H1 (cell line): ENCODE measurements around the gene SLC22A13. TPM values are rescaled to one million over a fixed set of nuclear protein-coding genes. Genes with fewer than 3 reads are reported as not detected.

Experiments
- CTCF ChIA-PET: fragments of 300-600 bp; sonication (Branson Sonifier 250); formaldehyde crosslinking; loops from one replicate; lab custom pipeline; 2021; ENCODE audit not compliant: partially characterized antibody; lab: Charles Lee
- POLR2A ChIA-PET: fragments of 300-600 bp; sonication (Branson Sonifier 250); formaldehyde crosslinking; loops from one replicate; lab custom pipeline; 2021; ENCODE audit warnings: inconsistent platforms; ENCODE audit not compliant: partially characterized antibody; lab: Charles Lee
- DNase-seq, 2 experiments: peaks; one replicate each; pipeline versions ENCODE4 v3.0.0 to v3.0.0-alpha.2; 2010 to 2022; ENCODE audit warnings: low spot score in 2 of 2, low read depth in 1 of 2, mixed read lengths in 1 of 2
- FAIRE-seq: peaks from 2 replicates; lab custom pipeline; 2011; peaks lifted over from hg19 to GRCh38; lab: Jason Lieb, UNC
- H2AFZ ChIP-seq: 2 replicates; pipeline ENCODE4 v1.8.1; 2012; ENCODE audit warnings: low read length, inconsistent platforms
- H2AK5ac ChIP-seq: 2 replicates; pipeline ENCODE4 v1.6.1; 2013; ENCODE audit warnings: low read depth, low read length
- H2BK120ac ChIP-seq: replicated peaks from 2 replicates; pipeline ENCODE3; 2013; ENCODE audit warnings: low read depth, low read length, inconsistent platforms
- H2BK12ac ChIP-seq: 2 replicates; pipeline ENCODE4 v1.6.1; 2013; ENCODE audit warnings: low read depth, low read length
- H2BK15ac ChIP-seq: 2 replicates; pipeline ENCODE4 v1.6.1; 2013; ENCODE audit warnings: low read length
- H2BK20ac ChIP-seq: 2 replicates; pipeline ENCODE4 v1.6.1; 2013; ENCODE audit warnings: low read length
- H2BK5ac ChIP-seq: 2 replicates; pipeline ENCODE4 v1.6.1; 2013; ENCODE audit warnings: low read depth, low read length
- H3K14ac ChIP-seq: 2 replicates; pipeline ENCODE4 v1.6.1; 2013; ENCODE audit warnings: inconsistent platforms; ENCODE audit not compliant: insufficient read length
- H3K18ac ChIP-seq: 2 replicates; pipeline ENCODE4 v1.6.1; 2013; ENCODE audit warnings: low read length; ENCODE audit errors: extremely low read depth
- H3K23ac ChIP-seq: 2 replicates; pipeline ENCODE4 v1.6.1; 2013; ENCODE audit warnings: inconsistent platforms; ENCODE audit not compliant: insufficient read length
- H3K23me2 ChIP-seq: 2 replicates; pipeline ENCODE4 v1.6.1; 2013; ENCODE audit warnings: low read depth, low read length
- H3K27ac ChIP-seq: 2 replicates; pipeline ENCODE4 v1.6.1; 2011; ENCODE audit warnings: low read depth, low read length, inconsistent platforms
- H3K27me3 ChIP-seq, 4 experiments: replicated peaks in 1 of 4; 1 replicate in 1 of 4; 2 replicates in 3 of 4; pipeline versions ENCODE4 v1.6.1 to v1.8.1; 2011 to 2013; ENCODE audit warnings: low read length in 3 of 4, mild to moderate bottlenecking in 3 of 4, inconsistent platforms in 2 of 4, mixed read lengths in 2 of 4, moderate library complexity in 1 of 4; ENCODE audit not compliant: control insufficient read depth in 3 of 4, insufficient read depth in 3 of 4; ENCODE audit errors: extremely low read depth in 1 of 4
- H3K36me3 ChIP-seq, 4 experiments: 2 replicates each; pipeline versions ENCODE4 v1.6.1 to v1.8.1; 2011 to 2013; ENCODE audit warnings: mild to moderate bottlenecking in 4 of 4, low read length in 3 of 4, moderate library complexity in 2 of 4, control low read depth in 1 of 4, inconsistent platforms in 1 of 4; ENCODE audit not compliant: insufficient read depth in 4 of 4, control insufficient read depth in 2 of 4
- H3K4ac ChIP-seq: replicated peaks from 2 replicates; pipeline ENCODE3; 2013; ENCODE audit warnings: low read length, low read depth, mixed read lengths, inconsistent platforms; ENCODE audit not compliant: insufficient read length
- H3K4me1 ChIP-seq, 4 experiments: replicated peaks in 1 of 4; 1 replicate in 1 of 4; 2 replicates in 3 of 4; pipeline versions ENCODE4 v1.6.1 to v1.8.1; 2011 to 2013; ENCODE audit warnings: low read length in 3 of 4, inconsistent platforms in 2 of 4, mixed read lengths in 1 of 4; ENCODE audit not compliant: insufficient read depth in 4 of 4, control insufficient read depth in 3 of 4
- H3K4me2 ChIP-seq, 2 experiments: 2 replicates each; pipeline versions ENCODE4 v1.6.1 to v1.8.1; 2011 to 2013; ENCODE audit warnings: low read depth in 2 of 2, low read length in 2 of 2, control low read depth in 1 of 2, inconsistent platforms in 1 of 2, mild to moderate bottlenecking in 1 of 2; ENCODE audit not compliant: insufficient read depth in 1 of 2
- H3K4me3 ChIP-seq, 4 experiments: fragments of 200-600, 300-600 bp in 1 of 4; sonication (generic), shearing (Covaris generic), sonication (Bioruptor Twin) in 1 of 4; 2 replicates each; pipeline versions ENCODE4 v1.5.1 to v1.8.1; 2011 to 2016; ENCODE audit warnings: low read length in 4 of 4, low read depth in 3 of 4, control low read depth in 2 of 4, inconsistent platforms in 2 of 4, mild to moderate bottlenecking in 2 of 4, mixed read lengths in 1 of 4, moderate library complexity in 1 of 4; ENCODE audit not compliant: insufficient read depth in 2 of 4; ENCODE audit errors: extremely low read depth in 1 of 4
- H3K56ac ChIP-seq: replicated peaks from 2 replicates; pipeline ENCODE3; 2013; ENCODE audit warnings: low read depth, mild to moderate bottlenecking, mixed read lengths, low read length, inconsistent platforms; ENCODE audit not compliant: insufficient read length
- H3K79me1 ChIP-seq: 2 replicates; pipeline ENCODE4 v1.6.1; 2013; ENCODE audit warnings: low read depth, low read length, control low read depth
- H3K79me2 ChIP-seq, 2 experiments: 2 replicates each; pipeline versions ENCODE4 v1.6.1 to v1.8.1; 2012 to 2013; ENCODE audit warnings: low read length in 2 of 2, mild to moderate bottlenecking in 2 of 2, inconsistent platforms in 1 of 2; ENCODE audit not compliant: insufficient read depth in 2 of 2, control insufficient read depth in 1 of 2
- H3K9ac ChIP-seq, 4 experiments: replicated peaks in 1 of 4; 1 replicate in 1 of 4; 2 replicates in 3 of 4; pipeline versions ENCODE4 v1.6.1 to v1.8.1; 2011 to 2013; ENCODE audit warnings: low read depth in 3 of 4, low read length in 3 of 4, control low read depth in 2 of 4, mild to moderate bottlenecking in 2 of 4, moderate library complexity in 2 of 4, inconsistent platforms in 1 of 4; ENCODE audit errors: extremely low read depth in 1 of 4
- H3K9me3 ChIP-seq, 2 experiments: 2 replicates each; pipeline versions ENCODE4 v1.6.1 to v1.8.1; 2012 to 2013; ENCODE audit warnings: mild to moderate bottlenecking in 2 of 2, moderate library complexity in 2 of 2, control low read depth in 1 of 2, inconsistent platforms in 1 of 2, low read depth in 1 of 2, low read length in 1 of 2, mixed read lengths in 1 of 2; ENCODE audit not compliant: insufficient read depth in 2 of 2
- H4K20me1 ChIP-seq, 2 experiments: replicated peaks in 1 of 2; 2 replicates each; pipeline versions ENCODE3 to v1.8.1; 2011 to 2013; ENCODE audit warnings: inconsistent platforms in 2 of 2, low read length in 2 of 2, mild to moderate bottlenecking in 1 of 2; ENCODE audit not compliant: insufficient read depth in 2 of 2, control insufficient read depth in 1 of 2
- H4K5ac ChIP-seq: 2 replicates; pipeline ENCODE4 v1.6.1; 2013; ENCODE audit warnings: low read length, low read depth, mixed read lengths, inconsistent platforms; ENCODE audit not compliant: insufficient read length
- H4K8ac ChIP-seq: 2 replicates; pipeline ENCODE4 v1.8.0; 2013; ENCODE audit warnings: mild to moderate bottlenecking, moderate library complexity, low read length, inconsistent platforms; ENCODE audit not compliant: insufficient read depth; ENCODE audit errors: extremely low read depth
- H4K91ac ChIP-seq: replicated peaks from 2 replicates; pipeline ENCODE3; 2013; ENCODE audit warnings: low read length, mixed read lengths, inconsistent platforms; ENCODE audit not compliant: insufficient read length
- SAP30 ChIP-seq: fragments of 300-600 bp; sonication (generic); IDR thresholded peaks from 2 replicates; pipeline ENCODE4 v1.7.1; 2012; ENCODE audit warnings: low read length, moderate library complexity, mild to moderate bottlenecking, inconsistent platforms; ENCODE audit not compliant: insufficient read depth, insufficient replicate concordance
- SIRT6 ChIP-seq: IDR thresholded peaks from one replicate; pipeline ENCODE4 v1.7.1; 2012; ENCODE audit warnings: low read length, inconsistent platforms
- WGBS, 2 experiments: shearing (Covaris generic) in 1 of 2; methylation state at CpG; one replicate each; pipeline versions ENCODE4 v1.1.6 to v1.1.7; 2013 to 2015; ENCODE audit warnings: low lambda C conversion rate in 2 of 2, mixed read lengths in 2 of 2, inconsistent platforms in 1 of 2, low coverage in 1 of 2, missing lambda C conversion rate in 1 of 2; ENCODE audit not compliant: insufficient replicate concordance in 2 of 2, insufficient coverage in 1 of 2, insufficient read length in 1 of 2; ENCODE audit errors: extremely low coverage in 1 of 2, missing lambda C conversion rate in 1 of 2; 5-methylcytosine and 5-hydroxymethylcytosine counted together
- polyA plus RNA-seq, 7 experiments: library from polyadenylated mRNA; depleted of rRNA in 3 of 7; stranded (reverse) in 5 of 7; unstranded in 2 of 7; fragments of >200 nt in 5 of 7; fragments of 200-250 nt in 2 of 7; gene quantifications; 1 replicate in 5 of 7; 2 replicates in 1 of 7; 4 replicates in 1 of 7; pipeline versions ENCODE4 v1.2.1 to v1.2.3, GENCODE V29; 2011 to 2013; ENCODE audit warnings: missing spikeins in 2 of 7, mixed read lengths in 2 of 7
- total RNA-seq: library from RNA; stranded (reverse); fragmentation: NEBNext Ultra II Directional; extraction: Animal tissue kit (Norgen Biotek cat#: 25700); gene quantifications from 2 replicates; pipeline ENCODE4 v1.2.1, GENCODE V29; 2021

Gene SLC22A13
- total and polyA plus RNA-seq, 2 of the 8 experiments (the other 6 are each of a cell fraction or from before 2014, with no cell fraction given): 0.05 to 0.41 TPM

GRCh38 chr3:38253704-38254103, 11.9 kb upstream of the SLC22A13 start:
- TF ChIP-seq SIRT6 (no peak), SAP30 (no peak)
- TF ChIP-seq, all 59 proteins: peak for 0
- no peak overlapping the region for H2AK5ac ChIP-seq
- 92% methylated on average over 4 of the region's 4 CpGs; no CpG with 5 or more reads in 1 of the 2 experiments for WGBS, 2 experiments
- H3K14ac ChIP-seq: no peak overlapping the region
- ChIA-PET POLR2A (no interaction called here), CTCF (interaction anchor here (2.0 kb wide), 1 partner anchor 13 kb away, joined by 7 read pairs; no protein-coding TSS in a partner anchor)
- no peak overlapping the region for H4K5ac ChIP-seq
- no peak overlapping the region for H3K4me2 ChIP-seq
- H2BK5ac ChIP-seq: no peak overlapping the region
- H3K18ac ChIP-seq: no peak overlapping the region
- H4K20me1 ChIP-seq: peaks cover 0 to 4% of the 10 kb centered on the region in 2 experiments
- H4K91ac ChIP-seq: no peak overlapping the region
- DNase-seq (no peak), FAIRE-seq (no peak)
- no peak overlapping the region for H3K4me3 ChIP-seq
- H3K36me3 ChIP-seq: peaks cover 14 to 41% (median 34%) of the 10 kb centered on the region in 4 experiments
- H3K9ac ChIP-seq: no peak overlapping the region
- H3K23me2 ChIP-seq: no peaks in the 10 kb centered on the region
- no peak overlapping the region for H2AFZ ChIP-seq
- H3K79me1 ChIP-seq: peaks cover 2% of the 10 kb centered on the region
- no peak overlapping the region for H2BK12ac ChIP-seq
- H3K4me1 ChIP-seq: no peaks in the 10 kb centered on the region
- no peak overlapping the region for H2BK15ac ChIP-seq
- no peaks in the 10 kb centered on the region for H3K79me2 ChIP-seq
- no peaks in the 10 kb centered on the region for H3K27me3 ChIP-seq
- H3K4ac ChIP-seq: no peak overlapping the region
- no peak overlapping the region for H4K8ac ChIP-seq
- H2BK20ac ChIP-seq: no peak overlapping the region
- no peak overlapping the region for H3K56ac ChIP-seq
- no peaks in the 10 kb centered on the region for H3K9me3 ChIP-seq
- no peak overlapping the region for H3K27ac ChIP-seq
- no peak overlapping the region for H2BK120ac ChIP-seq
- no peak overlapping the region for H3K23ac ChIP-seq
